ENCODE results near the gene GPC5.

DNA sequence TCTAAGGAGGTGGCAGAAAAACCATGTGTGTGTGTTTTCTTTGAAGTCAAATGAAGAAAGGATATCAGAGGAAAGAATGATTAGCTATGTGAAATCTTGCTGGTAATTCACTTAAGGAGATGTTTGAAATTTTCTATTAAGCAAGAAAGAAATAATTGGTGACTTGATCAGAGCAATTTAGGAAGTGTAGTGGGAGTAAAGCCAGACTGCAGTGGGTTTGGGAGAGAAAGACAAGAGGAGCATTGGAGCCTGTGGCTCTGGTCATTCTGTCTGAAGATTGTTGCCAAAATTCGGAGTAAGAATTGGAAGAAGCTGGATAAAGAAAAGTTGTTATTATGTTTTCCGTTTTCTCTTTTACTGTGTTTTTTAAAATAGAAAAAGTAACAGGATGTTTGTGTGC lies 640.5 kb downstream of the GPC5 start:
- TF ChIP-seq RFX5 (IDR thresholded peaks at IDR 0.05) (no peak), RAD21 (conservative IDR thresholded peaks at IDR 0.05 in 1 of 2, IDR thresholded peaks at IDR 0.05 in 1 of 2) (no peak), CHD2 (IDR thresholded peaks at IDR 0.05; ENCODE audit: low read length, partially characterized antibody) (no peak), BHLHE40 (IDR thresholded peaks at IDR 0.05; ENCODE audit: low read depth, low read length) (no peak), RCOR1 (IDR thresholded peaks at IDR 0.05; ENCODE audit: low read depth, low read length) (no peak)
- TF ChIP-seq, protein P1, sequence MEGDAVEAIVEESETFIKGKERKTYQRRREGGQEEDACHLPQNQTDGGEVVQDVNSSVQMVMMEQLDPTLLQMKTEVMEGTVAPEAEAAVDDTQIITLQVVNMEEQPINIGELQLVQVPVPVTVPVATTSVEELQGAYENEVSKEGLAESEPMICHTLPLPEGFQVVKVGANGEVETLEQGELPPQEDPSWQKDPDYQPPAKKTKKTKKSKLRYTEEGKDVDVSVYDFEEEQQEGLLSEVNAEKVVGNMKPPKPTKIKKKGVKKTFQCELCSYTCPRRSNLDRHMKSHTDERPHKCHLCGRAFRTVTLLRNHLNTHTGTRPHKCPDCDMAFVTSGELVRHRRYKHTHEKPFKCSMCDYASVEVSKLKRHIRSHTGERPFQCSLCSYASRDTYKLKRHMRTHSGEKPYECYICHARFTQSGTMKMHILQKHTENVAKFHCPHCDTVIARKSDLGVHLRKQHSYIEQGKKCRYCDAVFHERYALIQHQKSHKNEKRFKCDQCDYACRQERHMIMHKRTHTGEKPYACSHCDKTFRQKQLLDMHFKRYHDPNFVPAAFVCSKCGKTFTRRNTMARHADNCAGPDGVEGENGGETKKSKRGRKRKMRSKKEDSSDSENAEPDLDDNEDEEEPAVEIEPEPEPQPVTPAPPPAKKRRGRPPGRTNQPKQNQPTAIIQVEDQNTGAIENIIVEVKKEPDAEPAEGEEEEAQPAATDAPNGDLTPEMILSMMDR (IDR thresholded peaks at IDR 0.05): no peak
- TF ChIP-seq, protein P2, sequence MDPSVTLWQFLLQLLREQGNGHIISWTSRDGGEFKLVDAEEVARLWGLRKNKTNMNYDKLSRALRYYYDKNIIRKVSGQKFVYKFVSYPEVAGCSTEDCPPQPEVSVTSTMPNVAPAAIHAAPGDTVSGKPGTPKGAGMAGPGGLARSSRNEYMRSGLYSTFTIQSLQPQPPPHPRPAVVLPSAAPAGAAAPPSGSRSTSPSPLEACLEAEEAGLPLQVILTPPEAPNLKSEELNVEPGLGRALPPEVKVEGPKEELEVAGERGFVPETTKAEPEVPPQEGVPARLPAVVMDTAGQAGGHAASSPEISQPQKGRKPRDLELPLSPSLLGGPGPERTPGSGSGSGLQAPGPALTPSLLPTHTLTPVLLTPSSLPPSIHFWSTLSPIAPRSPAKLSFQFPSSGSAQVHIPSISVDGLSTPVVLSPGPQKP (IDR thresholded peaks at IDR 0.05; ENCODE audit: low read depth, low read length): no peak

Data from A549 (cell line).